ENCODE results near the gene FMN1.

GRCh38 chr15:32982001-32982400 lies 212.5 kb downstream of the FMN1 start:
- no peak for TF ChIP-seq ETV6 (CRISPR knock-in tag; IDR thresholded peaks at IDR 0.05)
- no peak for TF ChIP-seq CREB1 (CRISPR knock-in tag; IDR thresholded peaks at IDR 0.05)
- TF ChIP-seq ZNF671 (CRISPR knock-in tag; IDR thresholded peaks at IDR 0.05) = no peak
- no peak for TF ChIP-seq CTCF (IDR thresholded peaks at IDR 0.05)
- TF ChIP-seq ELF4 (CRISPR knock-in tag; IDR thresholded peaks at IDR 0.05; ENCODE audit: low read depth) = no peak
